Fibroblast of skin of left quadriceps (primary cell): ENCODE data around the gene VPS13C.
A peak's percentile ranks its signal among the peaks of the same experiment; 100 is the strongest.

Experiments used
- DNase-seq, 2 experiments: peaks; one replicate each; pipeline ENCODE4 v3.0.0-alpha.2; 2013; ENCODE audit warnings: low read depth in 2 of 2

VPS13C gene

GRCh38 chr15:61943992-61944391 is 116.3 kb downstream of the VPS13C start:
- DNase-seq = no peak

DNA sequence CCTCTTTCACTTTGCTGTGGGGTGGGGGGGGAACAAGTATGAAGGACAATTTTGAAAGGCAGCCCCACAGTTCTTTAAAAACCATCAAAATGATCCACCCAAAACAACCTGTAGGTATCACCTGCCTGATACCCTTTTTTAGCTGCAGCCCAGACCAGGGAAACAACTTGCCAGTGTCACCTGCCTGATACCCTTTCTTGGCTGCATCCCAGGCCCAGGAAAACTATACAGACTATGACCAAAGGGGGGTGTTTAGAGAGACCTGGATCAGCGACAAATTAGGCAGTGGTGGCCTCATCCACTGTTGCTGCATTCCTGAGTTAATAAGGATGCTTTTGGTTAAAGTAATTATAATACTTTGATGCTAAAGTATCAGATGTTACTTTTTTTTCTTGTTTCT is 122.0 kb downstream of the VPS13C start:
- no peak for DNase-seq

DNA sequence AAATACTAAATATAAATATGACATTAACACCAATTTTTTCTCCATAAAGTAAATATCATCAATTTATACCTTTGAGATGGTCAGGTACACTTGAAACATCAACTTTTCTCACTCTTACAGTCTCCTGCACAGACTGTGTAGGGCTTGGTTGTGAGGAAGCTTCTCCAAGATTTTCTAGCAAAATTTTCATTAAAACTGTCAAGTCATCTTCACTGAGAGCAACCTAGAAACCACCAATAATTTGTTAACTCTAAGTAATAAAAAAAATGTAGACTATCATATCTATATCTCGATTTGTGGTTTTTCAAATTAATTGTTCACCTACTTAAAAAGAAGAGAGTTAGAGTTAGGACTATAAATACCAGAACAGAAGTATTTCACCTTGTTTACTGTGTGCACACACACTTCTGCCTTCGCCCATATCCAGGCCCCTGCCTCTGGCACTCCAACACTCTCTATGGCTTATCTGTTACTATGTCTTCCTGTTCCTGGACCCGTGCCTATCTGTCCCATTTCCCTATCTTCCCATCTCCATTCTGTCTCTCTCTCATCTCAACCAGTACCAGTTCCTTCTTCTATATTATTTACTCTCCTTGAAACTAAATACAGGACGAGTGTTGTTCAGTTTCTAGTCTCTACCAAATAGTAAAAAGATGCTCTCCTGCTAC is 123.6 kb downstream of the VPS13C start:
- no peak for DNase-seq

- DNase-seq = no peak
Observed at GRCh38 chr15:61935493-61935892, 124.8 kb downstream of the VPS13C start.

- no peak for DNase-seq
Observed at GRCh38 chr15:61929452-61929851, 130.8 kb downstream of the VPS13C start.

- DNase-seq = no peak
Observed at GRCh38 chr15:61923173-61923572, 137.1 kb downstream of the VPS13C start.

DNA sequence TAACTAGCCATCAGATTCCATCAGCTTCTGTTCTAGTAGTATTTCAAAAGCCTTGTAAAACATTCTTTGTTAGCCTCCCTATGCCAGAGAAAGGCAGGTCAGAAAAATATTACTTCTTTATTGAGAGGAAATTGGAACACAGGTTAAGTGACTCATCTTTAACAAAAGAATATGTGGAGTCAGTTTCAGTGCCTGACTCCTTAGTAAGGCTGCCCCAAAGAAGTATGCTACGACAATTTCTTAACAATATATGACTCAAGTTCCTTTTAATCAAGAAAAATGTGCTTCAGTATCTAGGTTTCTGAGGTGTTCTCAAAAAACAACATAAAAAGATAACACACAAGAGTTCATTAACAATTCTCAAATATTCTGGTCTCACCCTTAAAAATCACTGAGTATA is 139.2 kb downstream of the VPS13C start:
- DNase-seq = no peak

DNA sequence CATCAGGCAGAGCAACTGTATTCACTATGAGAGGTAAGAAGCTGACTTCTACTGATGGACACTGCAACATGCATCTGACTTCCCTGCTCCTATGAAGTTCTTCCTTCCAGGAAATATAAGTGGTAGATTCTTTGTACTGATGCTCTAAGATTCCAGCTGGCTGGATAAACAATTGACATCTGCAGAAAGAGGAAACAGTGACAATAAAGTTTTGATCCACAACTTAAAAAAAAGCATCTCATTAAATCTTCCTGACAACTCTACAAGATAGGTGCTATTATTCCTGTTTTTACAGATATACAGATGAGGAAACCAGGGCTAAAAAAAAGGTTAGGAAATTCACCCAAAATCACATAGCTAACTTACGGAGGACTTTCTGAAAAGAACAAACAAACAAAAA is 142.8 kb downstream of the VPS13C start:
- no peak for DNase-seq

DNA sequence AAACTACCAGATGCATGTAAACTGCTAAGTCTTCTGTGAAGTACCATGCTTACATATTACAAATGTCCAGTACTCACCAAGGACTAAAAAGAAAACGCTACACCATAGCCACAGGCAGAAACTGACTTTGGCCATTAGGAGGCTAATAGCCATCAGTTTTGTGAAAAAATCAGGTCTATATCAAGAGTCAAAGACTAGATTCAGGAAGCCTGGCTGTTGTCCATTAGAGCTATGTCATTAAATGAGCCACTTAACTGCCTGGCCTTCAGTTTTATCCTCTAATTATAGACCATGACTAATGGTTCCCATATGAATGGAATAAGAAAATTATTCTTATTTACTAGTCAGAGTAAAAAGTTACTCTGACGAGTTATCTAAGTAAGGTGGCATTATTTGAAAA is 144.1 kb downstream of the VPS13C start:
- peak; percentile 4 to 11 for DNase-seq

- DNase-seq = no peak
Observed at GRCh38 chr15:61915640-61916039, 144.6 kb downstream of the VPS13C start.

- no peak for DNase-seq
Observed at GRCh38 chr15:61910839-61911369, 149.3 kb downstream of the VPS13C start.

DNA sequence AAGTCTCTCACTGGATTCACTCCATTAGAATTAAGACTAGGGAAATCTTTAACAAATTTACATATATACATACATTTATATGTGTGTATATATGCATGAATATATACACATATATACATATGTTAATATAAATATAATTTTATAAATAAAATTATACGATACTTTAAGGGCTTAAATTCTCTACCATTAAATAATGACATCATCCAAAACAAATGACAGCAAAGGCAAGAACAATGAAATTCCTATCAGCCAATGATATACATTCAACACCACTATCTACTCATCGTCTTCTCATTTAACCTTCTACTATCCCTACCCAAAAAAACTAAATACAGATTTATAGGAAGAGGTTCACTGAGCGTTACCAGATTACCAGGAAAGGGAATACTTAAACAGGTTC is 152.0 kb downstream of the VPS13C start:
- DNase-seq = no peak

DNA sequence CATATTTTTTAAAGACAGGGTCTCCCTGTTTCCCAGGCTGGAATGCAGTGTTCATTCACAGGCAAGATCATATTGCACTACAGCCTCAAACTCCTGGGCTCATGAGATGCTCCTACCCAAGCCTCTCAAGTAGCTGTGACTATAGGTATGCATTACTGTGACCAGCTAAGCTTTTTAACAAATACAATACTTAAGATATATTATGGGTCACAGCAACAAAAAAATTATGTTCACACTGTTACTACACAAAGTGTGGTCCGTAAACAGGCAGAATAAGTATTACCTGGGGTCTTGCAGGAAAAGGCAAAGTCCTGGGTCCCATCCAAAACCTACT is 152.5 kb downstream of the VPS13C start:
- DNase-seq = no peak

GRCh38 chr15:61906961-61907752 is 153.1 kb downstream of the VPS13C start:
- DNase-seq = no peak

GRCh38 chr15:61893146-61893545 is 167.1 kb downstream of the VPS13C start:
- DNase-seq = no peak

GRCh38 chr15:61892140-61892539 is 168.1 kb downstream of the VPS13C start:
- no peak for DNase-seq

DNA sequence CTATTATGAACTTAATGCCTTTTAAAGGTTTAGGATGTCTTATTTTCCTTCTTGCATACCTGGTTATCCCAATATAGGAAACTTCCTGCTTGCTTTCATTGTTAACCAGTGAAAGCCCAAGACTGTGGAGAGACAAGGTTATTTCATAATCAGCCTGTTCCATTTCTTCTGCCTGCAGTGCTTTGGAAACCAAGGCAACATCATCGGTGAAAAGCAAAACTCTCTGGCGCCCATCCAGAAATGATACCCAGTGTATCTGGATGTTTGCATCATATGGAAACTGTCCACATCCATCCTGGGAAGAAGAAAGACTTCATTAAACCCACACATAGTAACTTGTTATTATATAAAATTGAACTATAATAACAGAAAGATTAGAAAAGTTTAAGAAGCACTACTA is 170.1 kb downstream of the VPS13C start:
- DNase-seq = no peak

GRCh38 chr15:61889706-61890105 is 170.5 kb downstream of the VPS13C start:
- DNase-seq = no peak

DNA sequence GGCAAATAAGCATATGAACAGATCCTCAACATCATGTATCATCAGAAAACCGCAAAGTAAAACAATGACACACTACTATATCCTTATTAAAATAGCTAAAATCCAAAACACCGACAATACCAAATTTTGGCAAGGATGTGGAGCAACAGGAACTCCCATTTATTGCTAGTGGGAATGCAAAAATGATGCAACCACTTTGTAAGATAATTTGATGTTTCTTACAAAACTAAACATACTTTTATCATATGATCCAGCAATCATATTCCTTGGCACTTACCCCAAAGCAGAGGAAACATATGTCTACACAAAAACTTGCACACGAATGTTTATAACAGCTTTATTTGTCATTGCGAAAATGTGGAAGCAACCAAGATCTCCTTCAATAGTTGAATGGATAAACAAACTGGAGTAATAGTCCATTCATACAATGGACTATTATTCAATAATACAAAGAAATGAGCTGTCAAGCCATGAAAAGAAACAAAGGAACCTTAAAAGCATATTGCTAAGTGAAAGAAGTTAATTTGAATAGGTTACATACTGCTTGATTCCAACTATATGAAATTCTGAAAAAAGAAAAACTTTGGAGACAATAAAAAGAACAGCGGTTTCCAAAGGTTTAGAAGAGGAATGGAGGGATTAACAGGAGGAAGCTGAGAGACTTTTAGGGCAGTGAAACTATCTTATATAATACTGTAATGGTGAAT is 172.0 kb downstream of the VPS13C start:
- peak in 1 of 2 experiments; percentile 1 for DNase-seq

DNA sequence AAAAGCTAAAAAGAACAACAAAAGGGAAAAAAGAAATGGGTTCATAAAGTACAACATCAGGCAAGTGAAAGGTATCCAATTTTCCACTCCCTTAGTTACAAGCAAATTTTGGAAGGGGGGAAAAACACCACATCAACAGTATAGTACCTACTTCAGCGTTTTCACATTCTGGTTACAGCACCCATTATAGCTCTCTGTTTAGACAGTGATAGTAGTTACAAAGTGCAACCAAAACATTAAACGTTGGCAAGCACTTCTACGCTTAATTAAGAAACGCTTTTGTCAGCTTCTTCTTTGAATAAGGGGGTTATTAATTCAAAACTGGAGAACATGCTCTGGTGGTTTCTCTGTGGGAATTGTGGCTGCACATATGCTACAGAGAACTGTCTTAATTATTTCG is 180.2 kb downstream of the VPS13C start:
- DNase-seq = no peak

- DNase-seq = no peak
Observed at GRCh38 chr15:61879219-61879618, 181.0 kb downstream of the VPS13C start.

DNA sequence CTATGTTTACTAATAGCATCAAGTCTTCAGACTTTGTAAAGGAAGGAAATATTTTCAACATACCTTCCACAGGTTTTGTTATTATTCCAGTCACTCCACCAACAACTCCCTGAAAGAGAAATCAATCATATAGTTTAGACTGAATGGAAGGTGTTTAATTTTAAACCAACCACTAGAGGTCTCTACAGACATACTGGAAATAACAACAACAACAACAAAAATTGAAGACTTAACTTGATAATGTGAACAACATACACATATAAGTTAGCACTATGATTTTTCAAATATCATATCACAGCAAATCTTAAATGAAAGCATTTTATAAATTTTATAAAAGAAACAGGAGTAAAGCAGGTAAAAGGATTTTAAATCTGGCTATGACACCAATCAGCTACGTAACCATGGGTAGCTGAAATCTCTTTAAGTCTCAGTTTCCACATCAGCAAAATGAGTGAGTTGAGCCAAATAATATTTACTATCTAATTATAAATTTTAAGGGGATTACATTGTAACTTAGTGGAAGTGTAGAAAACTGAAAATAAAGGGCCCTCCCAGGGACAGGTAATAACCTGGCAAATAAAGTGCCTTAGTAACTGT is 188.2 kb downstream of the VPS13C start:
- peak in 1 of 2 experiments; percentile 3 for DNase-seq
